Nucleus accumbens (tissue), 56 donors: ENCODE measurements around the gene NTHL1.

Experiments
- DNase-seq, 56 donors: peaks; one replicate each; lab custom pipeline; 2025; lab: John Stamatoyannopoulos, UW

The NTHL1 gene

GRCh38 chr16:2047330-2048115, at the start of gene NTHL1, which contains the start of gene TSC2:
Gene NTHL1 (minus strand): TSS chr16:2047834. CDS start chr16:2047823, 11 bp downstream.
Gene TSC2 (plus strand): TSS chr16:2047985. CDS start chr16:2048616, 631 bp downstream.
- peak; percentile 62 to 98 (median 94) for DNase-seq

GRCh38 chr16:2096853-2097595, 49.4 kb upstream of the NTHL1 start:
- peak in 8 of 56 donors; percentile 2 to 56 (median 21) for DNase-seq

DNA sequence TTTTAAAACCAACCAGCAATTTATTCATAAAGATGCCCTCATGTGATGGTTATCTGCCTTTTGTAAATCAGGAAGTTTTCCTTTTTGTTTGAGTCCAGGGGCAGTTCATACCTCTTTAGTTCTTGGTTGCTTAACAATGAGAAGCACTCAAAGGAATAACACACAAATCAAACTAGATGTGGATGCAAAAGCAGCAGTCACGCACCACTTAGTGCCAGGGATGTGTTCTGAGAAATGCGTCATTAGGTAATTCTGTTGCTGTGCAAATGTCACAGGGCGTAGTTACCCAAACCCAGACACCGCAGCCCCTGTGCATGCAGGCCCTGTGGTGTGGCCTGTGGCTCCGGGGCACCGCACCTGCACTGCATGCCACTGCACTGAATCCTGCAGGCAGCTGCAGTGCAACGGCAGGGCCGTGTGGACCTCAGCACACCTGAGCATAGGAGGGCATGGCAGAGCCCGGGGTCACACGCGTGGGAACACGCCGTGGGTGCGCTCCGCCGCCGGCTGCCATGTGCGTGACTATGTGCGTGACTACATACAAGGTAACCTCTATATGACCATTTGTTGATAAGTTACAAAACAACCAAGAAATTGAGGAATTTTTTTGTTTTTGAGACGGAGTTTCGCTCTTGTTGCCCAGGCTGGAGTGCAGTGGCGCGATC, 48.4 kb upstream of the NTHL1 start:
- DNase-seq = no peak

- DNase-seq = no peak
Observed at GRCh38 chr16:2095315-2095853, 47.8 kb upstream of the NTHL1 start.

DNA sequence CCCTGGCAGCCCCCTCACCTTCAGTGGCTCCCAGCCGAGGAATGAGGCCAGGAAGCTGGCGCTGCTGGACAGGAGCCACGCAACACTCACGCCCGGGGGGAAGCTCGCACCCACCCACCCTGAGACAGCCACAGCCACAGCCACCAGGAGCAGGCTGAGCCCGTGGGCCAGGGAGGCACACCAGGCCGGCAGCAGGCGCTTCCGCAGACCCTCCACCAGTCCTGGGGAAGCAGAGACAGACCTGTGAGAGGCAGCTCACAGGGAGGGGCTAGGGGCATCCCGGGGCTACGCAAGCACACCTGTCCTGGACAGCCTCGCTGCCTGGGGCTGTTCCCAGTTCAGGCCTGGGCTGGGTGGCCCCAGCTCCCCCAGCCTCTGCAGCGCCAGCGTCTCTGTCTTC, 46.2 kb upstream of the NTHL1 start:
- DNase-seq = no peak

DNA sequence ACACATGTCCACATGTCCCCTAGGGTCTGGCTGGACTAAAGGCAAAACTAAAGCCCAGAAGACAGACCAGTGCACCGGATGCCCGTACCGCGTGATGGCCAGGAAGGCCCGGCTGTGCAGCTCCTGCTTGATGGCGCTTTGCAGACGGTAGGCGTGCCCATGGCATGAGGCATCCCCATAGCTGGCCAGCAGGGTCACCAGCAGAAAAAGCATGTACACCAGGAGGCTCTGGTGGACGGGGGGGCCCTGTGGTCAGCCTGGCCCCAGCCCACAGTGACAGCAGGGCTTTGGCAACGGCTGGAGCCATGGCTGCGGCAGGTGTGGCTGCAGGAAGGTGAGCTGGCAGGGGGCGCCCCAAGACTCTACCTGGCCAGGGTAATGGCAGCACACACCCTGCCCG, 45.2 kb upstream of the NTHL1 start:
- DNase-seq = no peak

GRCh38 chr16:2092256-2092620, 44.6 kb upstream of the NTHL1 start:
- no peak for DNase-seq

GRCh38 chr16:2091547-2092255, 44.1 kb upstream of the NTHL1 start:
- no peak for DNase-seq

DNA sequence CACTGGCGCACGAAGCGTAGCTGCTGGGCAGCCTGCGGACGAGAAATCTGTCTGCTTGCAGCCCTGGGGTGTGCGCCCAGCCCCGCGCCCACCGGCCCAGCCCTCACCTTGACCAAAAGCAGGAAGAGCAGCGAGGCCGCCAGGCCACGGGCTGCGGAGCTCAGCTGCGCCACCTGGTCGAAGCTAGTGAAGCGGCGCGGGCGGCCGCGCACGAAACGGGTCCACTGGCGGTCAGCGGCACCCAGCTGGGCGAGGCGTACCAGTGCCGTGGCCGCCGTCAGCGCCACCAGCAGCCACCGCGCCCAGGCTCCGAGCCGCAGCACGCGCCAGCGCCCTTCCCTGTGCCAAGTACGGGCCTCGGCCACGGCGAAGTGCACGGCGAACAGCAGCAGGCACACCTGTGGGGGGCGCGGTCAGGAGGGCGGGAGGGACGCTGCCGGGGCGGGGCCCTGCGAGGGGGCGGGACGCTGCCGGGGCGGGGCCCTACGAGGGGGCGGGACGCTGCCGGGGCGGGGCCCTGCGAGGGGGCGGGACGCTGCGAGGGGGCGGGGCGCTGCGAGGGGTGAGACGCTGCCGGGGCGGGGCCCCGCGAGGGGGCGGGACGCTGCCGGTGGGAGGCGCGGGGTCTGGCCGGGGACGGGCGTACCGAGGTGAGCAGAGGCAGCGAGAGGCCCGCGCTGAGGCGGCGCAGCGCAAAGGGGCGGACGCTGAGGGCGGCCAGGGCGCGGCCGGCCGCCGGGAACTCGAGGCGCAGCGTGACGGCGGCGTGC, 43.3 kb upstream of the NTHL1 start:
- peak in 9 of 56 donors; percentile 5 to 59 (median 24) for DNase-seq

- peak in 16 of 56 donors; percentile 7 to 48 (median 28) for DNase-seq
Observed at GRCh38 chr16:2090481-2090776, 42.8 kb upstream of the NTHL1 start.

GRCh38 chr16:2089706-2090480, 42.3 kb upstream of the NTHL1 start:
- peak in 5 of 56 donors; percentile 7 to 30 (median 23) for DNase-seq

DNA sequence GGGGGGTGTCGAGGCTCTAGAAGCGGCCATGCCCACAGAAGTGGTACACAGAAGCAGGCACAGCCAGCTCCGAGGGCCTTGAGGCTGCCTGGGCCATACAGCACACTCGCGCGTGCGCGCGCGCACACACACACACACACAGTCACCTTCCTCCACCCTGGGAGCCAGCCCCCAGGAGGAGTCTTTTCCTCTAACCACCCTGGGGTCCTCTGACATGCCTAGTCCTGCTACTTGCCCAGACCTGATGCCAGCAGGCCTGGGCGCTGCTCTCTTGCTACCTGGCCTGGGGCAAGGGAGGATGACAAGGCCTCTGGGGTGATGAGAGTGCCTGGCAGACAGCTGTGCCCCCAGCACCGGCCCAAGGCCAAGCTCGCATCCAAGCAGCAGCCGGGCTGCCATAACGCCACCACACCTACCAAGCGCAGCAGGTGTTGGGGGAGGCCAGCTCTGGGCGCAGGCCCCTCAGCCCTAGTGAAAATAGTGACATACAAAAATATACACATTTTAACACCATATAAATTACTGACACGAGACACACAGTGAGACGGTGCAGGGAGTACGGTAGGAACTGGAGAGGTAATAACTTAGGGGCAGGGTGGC, 41.2 kb upstream of the NTHL1 start:
- no peak for DNase-seq

DNA sequence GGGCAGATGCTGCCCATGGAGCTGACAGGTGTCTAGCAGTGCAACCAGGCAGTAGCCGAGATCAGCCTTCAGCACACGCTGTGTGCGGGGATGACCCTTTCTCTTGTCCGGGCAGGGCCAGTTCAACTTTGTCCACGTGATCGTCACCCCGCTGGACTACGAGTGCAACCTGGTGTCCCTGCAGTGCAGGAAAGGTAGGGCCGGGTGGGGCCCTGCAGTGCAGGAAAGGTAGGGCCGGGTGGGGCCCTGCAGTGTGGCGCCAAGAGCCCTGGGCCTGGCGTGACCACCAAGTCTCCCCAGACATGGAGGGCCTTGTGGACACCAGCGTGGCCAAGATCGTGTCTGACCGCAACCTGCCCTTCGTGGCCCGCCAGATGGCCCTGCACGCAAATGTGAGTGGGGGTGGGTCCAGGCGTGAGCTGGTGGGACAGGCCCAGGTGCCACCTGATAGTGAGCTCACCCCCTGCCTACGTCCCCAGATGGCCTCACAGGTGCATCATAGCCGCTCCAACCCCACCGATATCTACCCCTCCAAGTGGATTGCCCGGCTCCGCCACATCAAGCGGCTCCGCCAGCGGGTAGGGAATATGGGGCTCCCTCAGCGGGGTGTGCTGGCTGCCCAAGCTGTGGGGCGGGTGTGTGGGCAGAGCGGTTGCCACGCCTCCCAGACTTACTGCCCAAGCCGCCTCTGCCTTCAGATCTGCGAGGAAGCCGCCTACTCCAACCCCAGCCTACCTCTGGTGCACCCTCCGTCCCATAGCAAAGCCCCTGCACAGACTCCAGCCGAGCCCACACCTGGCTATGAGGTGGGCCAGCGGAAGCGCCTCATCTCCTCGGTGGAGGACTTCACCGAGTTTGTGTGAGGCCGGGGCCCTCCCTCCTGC, 40.4 kb upstream of the NTHL1 start:
- peak in 1 of 56 donors; percentile 18 for DNase-seq

DNA sequence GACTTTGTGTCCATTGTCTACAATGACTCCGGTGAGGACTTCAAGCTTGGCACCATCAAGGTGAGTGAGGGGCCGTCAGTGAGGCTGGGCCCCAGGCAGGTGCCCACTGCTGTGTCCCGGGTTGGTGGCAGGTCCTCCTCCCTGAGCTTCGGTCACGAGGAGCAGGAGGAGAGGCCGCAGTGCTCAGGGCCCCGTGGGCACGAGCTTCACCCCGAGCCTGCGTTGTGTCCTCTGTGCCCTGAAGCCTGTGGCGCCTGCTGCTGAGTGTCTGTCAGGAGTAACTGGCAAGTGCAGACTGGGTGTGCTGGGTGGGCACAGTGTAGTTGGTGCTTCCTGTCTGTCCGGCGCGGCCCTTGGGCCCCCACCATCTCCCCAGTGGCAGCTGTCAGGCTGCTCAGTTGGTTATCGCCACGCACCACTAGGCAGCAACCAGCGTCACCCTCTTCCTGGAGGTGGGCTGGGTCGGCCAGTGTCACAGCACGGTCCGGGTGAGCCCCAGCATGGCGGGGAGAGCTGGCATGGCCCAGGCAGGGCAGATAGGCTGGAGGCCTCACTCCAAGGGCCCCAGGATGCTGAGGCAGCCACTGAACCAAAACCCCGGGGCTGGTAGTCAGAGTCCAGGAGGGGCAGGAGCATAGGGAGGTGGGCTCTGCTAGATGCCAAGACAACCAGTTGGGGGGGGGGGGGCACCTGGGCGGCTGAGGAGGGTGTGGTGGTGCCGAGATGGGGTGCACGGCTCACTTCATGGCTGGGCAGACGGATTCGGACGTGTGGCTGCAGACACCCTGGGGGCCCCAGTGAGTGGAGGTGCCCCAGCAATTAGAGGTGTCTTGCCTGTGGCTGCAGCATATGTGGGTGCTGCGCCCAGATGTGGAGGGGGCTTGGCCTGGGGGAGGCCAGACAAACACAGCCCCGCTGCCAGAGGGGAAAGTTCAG, 39.4 kb upstream of the NTHL1 start:
- no peak for DNase-seq

DNA sequence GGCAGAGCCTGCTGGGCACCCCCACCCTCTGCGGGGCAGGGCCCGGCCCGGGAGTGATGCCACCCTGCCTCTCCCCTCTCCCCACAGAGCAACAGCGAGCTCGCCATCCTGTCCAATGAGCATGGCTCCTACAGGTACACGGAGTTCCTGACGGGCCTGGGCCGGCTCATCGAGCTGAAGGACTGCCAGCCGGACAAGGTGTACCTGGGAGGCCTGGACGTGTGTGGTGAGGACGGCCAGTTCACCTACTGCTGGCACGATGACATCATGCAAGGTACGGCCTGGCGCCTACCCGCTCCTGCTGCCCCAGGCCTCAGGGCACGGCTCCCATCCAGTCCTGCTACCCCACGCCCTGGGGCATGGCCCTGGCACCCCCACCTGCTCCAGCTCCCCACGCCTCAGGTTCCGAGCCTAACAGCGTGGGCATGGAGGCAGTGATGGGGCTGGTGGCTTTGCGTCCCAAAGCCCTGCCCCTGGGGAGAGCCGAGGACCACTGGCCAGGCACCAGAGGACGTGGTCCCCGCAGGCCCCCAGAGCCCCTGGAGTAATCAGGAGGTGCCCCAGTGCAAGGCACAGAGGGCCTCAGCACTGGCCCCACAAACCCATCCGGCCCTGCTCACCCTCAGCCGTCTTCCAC, 38.6 kb upstream of the NTHL1 start:
- no peak for DNase-seq

DNA sequence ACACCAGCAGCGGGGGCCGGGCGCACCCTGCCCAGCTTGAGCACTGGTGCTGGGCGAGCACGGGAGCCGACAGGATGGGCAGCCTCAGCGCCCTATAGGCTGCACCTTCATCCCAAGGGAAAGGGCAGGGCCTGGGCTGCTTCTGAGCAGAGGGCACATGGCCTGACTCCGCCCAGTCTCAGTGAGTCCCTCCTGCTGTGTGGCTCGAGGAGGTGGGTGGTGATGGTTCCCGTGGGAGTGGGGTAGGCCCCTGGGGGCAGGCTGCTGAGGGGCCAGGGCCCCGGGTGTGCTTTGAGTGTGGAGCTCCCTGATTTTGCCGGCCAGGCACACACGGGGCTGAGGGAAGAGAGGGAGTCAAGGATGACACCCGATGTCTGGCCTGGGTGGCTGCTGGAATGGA, 38.0 kb upstream of the NTHL1 start:
- DNase-seq = no peak
